GM19193 (cell line): ENCODE results near the gene NBL1.

Source experiments
- POLR2A ChIP-seq: IDR thresholded peaks from 4 replicates; pipeline ENCODE4 v1.6.1; 2011; ENCODE audit not compliant: insufficient read depth, insufficient read length; ENCODE audit errors: extremely low read depth

NBL1 gene

GRCh38 chr1:19643602-19644394 is at the start of gene NBL1:
Gene NBL1 (plus strand): TSS chr1:19644311. CDS start chr1:19655031, 10,720 bp downstream.
- TF ChIP-seq POLR2A = no peak

DNA sequence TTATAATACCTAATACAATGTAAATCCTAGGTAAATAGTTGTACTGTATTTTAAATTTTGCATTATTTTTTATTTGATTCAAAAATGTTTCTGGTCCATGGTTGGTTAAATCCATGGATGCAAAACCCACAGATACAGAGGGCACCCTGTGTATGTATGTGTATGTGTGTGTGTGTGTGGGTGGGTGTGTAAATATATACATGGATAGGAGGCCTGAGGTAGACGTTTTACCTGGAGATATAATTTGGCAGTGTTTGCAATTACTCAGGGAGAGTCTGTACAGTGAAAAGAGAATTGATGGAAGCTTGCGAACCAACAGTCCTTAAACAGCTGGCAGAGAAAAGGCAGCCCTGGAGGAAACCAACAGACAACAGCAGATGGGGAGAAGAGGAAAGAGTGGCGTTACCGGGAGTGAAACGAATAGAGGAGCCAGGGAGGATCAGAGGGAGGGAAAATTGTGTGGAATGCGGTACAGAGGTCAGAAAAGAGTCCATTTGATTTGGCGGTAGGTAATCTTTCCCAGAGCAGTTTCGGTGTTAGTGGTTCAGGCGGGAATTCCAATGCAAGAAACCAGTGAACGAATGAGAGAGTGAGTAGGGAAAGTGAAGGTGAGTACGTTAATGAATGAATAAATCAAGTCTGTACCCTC is 47.9 kb upstream of the NBL1 start:
- TF ChIP-seq POLR2A = no peak

DNA sequence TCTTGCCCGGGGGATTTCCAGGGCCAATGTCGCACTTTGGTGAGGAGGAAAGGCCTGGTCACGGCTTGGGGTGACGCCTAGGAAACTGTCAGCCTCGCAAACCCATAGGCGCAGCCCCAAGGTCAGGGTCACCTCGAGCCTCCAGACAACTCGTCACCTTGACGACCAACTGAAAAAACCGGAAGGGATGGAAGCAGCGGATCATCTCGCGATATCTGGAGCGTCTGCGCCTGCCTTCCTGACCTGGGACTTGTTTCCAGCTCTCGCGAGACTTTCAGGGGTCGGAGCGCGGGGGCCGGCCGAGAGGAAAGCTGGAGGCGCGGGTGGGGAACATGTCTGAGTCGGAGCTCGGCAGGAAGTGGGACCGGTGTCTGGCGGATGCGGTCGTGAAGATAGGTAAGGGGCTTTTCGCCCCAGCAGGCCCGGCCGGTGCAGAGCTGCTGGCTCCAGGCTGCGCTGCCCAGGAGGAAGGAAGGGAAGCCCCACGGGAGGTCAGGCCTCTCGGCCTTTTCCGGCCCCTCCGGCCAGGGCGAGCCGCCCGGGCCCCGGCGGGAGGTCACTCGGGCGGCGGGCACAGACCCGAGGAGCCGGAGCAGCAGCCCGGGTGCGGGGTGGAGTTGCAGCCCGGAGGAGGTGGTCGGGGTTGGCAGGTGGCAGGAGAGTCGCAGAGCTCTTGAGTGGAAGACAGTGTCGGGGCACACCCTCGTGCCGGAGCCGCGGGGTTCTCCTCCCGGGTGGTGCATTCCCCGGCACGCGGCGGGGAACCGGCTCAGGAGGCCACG is 47.2 kb upstream of the NBL1 start:
- TF ChIP-seq POLR2A = peak; percentile 80

DNA sequence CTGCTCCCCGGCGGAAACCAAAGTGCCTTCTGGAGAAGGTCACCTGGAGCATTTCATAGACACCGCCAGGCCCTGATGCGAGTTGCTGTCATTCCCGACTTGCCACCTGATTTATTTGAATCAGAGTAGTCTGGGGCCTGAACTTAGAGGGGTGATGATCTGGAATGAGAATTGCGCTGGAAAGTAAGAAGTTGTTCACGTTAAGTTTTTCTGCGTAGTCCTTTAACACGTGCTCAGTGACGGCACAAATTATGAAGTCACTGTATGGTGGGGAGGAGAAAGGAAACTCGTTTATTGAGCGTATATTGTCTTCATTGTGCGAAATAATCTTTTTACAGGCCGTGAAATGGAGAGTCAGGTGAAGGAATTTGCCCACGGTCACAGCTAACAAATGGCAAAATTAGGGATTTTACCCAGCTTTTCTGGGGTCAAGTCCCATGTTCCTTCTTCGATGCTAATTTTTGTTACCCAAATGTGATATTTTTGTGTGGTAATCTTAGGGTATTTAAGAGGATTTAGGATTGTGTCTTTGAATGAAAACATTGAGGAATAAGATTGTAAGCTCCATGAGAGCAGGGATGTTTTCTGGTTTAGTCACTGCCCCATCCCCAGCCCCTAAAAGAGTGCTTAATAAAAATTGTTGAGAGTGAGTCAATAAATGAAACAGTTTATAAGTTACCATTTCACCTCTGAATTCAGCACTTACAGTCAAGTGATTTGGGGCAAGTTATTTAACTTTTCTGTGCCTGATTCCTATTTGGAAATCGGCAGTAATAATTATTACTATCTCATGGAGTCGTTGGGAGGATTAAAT is 46.4 kb upstream of the NBL1 start:
- TF ChIP-seq POLR2A = no peak

DNA sequence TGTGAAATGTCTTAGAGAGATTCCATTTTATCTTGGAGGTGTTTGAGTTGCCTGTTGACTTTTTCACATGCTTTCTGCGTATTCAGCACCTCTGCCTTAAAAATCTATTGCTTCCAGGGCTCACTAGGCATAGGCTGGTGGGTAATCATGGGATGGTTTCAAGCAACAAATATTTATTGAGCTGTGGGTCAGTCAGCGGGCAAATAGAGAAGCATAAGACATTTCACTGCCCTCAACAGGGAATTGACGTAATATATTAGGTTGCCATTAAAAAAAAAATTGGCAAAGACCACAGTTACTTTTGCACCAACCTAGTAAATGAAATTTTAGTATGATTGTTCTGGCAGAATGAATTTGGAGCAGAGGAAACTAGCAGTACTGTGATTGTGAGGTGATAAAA is 44.3 kb upstream of the NBL1 start:
- no peak for TF ChIP-seq POLR2A

GRCh38 chr1:19602486-19602885 is 41.6 kb upstream of the NBL1 start:
- no peak for TF ChIP-seq POLR2A

- TF ChIP-seq POLR2A = no peak
Measured at GRCh38 chr1:19605967-19606366, 38.1 kb upstream of the NBL1 start.

GRCh38 chr1:19606817-19607642 is 37.1 kb upstream of the NBL1 start:
- no peak for TF ChIP-seq POLR2A

DNA sequence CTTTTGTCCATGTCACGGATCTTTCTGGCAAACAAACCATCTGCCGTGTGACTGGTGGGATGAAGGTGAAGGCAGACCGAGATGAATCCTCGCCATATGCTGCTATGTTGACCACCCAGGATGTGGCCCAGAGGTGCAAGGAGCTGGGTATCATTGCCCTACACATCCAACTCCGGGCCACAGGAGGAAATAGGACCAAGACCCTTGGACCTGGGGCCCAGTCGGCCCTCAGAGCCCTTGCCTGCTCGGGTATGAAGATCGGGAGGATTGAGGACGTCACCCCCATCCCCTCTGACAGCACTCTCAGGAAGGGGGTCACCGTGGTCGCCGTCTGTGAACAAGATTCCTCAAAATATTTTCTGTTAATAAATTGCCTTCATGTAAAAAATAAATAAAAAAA is 35.9 kb upstream of the NBL1 start:
- TF ChIP-seq POLR2A = no peak

- TF ChIP-seq POLR2A = no peak
Measured at GRCh38 chr1:19610282-19610981, 33.7 kb upstream of the NBL1 start.

GRCh38 chr1:19612530-19612929 is 31.6 kb upstream of the NBL1 start:
- no peak for TF ChIP-seq POLR2A

- no peak for TF ChIP-seq POLR2A
Measured at GRCh38 chr1:19613171-19613703, 30.9 kb upstream of the NBL1 start.

- no peak for TF ChIP-seq POLR2A
Measured at GRCh38 chr1:19615438-19615837, 28.7 kb upstream of the NBL1 start.
